ENCODE results near the gene RUNX1. TPM values are rescaled to one million over a fixed set of nuclear protein-coding genes. Genes with fewer than 3 reads are reported as not detected.

Gene RUNX1
- total and polyA plus RNA-seq, 8 donors: 7.5 to 89.6 (median 10.8) TPM

DNA sequence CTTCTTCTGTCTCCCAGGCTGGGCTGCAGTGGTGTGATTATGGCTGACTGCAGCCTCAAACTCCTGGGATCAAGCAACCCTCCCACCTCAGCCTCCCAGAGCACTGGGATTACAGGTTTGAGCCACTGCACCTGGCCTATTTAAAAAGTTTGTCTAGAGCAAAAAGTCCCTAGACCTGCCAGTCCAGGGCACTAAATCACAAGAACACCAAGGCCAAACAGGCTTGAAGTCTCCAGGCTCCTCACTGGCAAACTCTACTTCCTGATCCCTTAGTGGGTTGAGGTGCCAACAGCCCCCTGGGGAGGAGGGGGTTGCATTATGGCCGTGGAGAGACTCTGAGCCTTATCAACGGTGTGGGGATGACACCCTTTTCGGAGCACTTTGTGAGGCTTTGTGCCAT is 304.3 kb downstream of the RUNX1 start:
- intact Hi-C loops (cut with DNase I): no loop called here

DNA sequence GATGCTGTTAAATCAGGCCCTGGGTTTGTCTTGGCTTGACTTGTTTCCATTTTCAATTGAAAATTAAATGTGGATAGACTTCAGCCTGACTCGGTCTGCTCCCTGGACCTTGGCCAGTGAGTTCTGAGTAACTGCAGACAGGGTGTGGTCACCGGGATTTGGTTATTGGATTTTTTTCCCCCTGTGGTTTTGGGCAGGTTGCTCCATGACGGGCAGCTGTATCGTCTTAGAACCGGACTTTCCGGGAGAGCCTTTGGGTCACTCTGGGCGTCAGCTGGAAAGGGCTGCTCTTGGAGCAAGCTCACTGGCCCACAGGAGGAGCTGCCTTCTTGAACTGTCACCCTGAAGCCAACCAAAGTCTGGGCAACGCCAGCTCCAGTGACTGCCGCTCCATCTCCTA is 305.3 kb downstream of the RUNX1 start:
- Histone ChIP-seq H3K27me3 (peaks cover 0 to 14% of the 10 kb centered on the region in 2 donors), H3K4me1 (peaks cover 3 to 6% of the 10 kb centered on the region in 2 donors), H3K9me3 (no peaks in the 10 kb centered on the region), H3K27ac (no peak overlapping the region), H3K4me3 (no peak overlapping the region), H3K36me3 (no peaks in the 10 kb centered on the region)
- intact Hi-C loops (cut with DNase I): no loop called here
- DNase-seq: peak in 1 of 4 donors; percentile 43
- TF ChIP-seq, protein P1, sequence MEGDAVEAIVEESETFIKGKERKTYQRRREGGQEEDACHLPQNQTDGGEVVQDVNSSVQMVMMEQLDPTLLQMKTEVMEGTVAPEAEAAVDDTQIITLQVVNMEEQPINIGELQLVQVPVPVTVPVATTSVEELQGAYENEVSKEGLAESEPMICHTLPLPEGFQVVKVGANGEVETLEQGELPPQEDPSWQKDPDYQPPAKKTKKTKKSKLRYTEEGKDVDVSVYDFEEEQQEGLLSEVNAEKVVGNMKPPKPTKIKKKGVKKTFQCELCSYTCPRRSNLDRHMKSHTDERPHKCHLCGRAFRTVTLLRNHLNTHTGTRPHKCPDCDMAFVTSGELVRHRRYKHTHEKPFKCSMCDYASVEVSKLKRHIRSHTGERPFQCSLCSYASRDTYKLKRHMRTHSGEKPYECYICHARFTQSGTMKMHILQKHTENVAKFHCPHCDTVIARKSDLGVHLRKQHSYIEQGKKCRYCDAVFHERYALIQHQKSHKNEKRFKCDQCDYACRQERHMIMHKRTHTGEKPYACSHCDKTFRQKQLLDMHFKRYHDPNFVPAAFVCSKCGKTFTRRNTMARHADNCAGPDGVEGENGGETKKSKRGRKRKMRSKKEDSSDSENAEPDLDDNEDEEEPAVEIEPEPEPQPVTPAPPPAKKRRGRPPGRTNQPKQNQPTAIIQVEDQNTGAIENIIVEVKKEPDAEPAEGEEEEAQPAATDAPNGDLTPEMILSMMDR (IDR thresholded peaks at IDR 0.05): no peak
- ATAC-seq: peak; percentile 5

More for the DNA sequence above, 304.3 kb downstream of the RUNX1 start:
- TF ChIP-seq, protein P1 (IDR thresholded peaks at IDR 0.05): no peak
- DNase-seq: no peak
- Histone ChIP-seq H3K27me3 (peaks cover 0 to 11% of the 10 kb centered on the region in 2 donors), H3K4me3 (no peak overlapping the region), H3K9me3 (no peaks in the 10 kb centered on the region), H3K36me3 (no peaks in the 10 kb centered on the region), H3K27ac (no peak overlapping the region), H3K4me1 (peaks cover 3 to 6% of the 10 kb centered on the region in 2 donors)
- ATAC-seq: no peak

DNA sequence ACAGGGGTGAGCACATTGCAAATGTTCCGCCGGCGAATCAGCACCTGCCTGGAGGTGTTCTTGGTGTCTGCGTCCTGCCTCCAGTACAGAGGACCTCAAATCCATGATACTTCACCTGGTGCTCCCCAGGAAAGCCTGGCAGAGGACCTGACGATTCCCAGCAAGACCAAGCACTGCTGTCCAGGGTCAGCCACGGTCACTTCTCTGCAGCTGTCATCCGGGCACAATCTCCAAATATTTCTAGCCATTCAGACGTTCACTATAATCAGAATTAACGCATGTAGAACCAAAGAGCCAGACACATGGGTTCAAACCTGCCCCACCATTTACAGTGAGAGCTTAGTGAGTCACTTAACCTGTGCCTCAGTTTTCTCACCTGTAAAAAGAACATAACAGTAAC is 305.8 kb downstream of the RUNX1 start:
- Histone ChIP-seq H3K36me3 (no peaks in the 10 kb centered on the region), H3K27me3 (peaks cover 0 to 14% of the 10 kb centered on the region in 2 donors), H3K9me3 (no peaks in the 10 kb centered on the region), H3K4me3 (no peak overlapping the region), H3K27ac (no peak overlapping the region), H3K4me1 (peaks cover 3 to 6% of the 10 kb centered on the region in 2 donors)
- intact Hi-C loops (cut with DNase I): no loop called here
- TF ChIP-seq, protein P1 (IDR thresholded peaks at IDR 0.05): no peak
- DNase-seq (no peak), ATAC-seq (no peak)

DNA sequence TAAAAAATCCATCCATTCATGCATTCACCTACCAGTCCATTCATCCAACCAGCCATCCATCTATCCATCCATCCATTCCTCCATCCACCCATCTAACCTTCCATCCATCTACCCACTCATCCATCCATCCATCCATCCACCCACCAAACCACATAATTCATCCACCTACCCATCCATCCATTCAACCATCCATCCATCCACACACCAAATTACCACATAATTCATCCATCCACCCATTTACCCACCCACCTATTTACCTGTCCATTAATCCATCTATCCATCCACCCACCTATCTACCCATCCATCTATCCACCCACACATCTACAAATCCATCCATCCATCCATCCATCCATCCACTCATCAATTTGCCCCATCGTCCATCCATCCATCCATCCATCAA is 308.9 kb downstream of the RUNX1 start:
- TF ChIP-seq, protein P1 (IDR thresholded peaks at IDR 0.05): no peak
- Histone ChIP-seq H3K9me3 (no peaks in the 10 kb centered on the region), H3K27me3 (peaks cover 0 to 14% of the 10 kb centered on the region in 2 donors), H3K4me1 (peaks cover 0 to 2% of the 10 kb centered on the region in 2 donors), H3K36me3 (no peaks in the 10 kb centered on the region), H3K4me3 (no peak overlapping the region), H3K27ac (no peak overlapping the region)
- ATAC-seq (no peak), DNase-seq (no peak)
- intact Hi-C loops (cut with DNase I): no loop called here
